ENCODE data around the gene PPDPF.

The PPDPF gene

GRCh38 chr20:63522091-63522868 lies 1.7 kb downstream of the PPDPF start:
- no peak for DNase-seq (ENCODE audit: low spot score)

- no peak for DNase-seq (ENCODE audit: low spot score)
These were observed 2.5 kb downstream of the PPDPF start for GRCh38 chr20:63522981-63523611.

- no peak for DNase-seq (ENCODE audit: low spot score)
These were observed 4.6 kb downstream of the PPDPF start for GRCh38 chr20:63525185-63525584.

GRCh38 chr20:63525971-63526370 lies 5.4 kb downstream of the PPDPF start:
- DNase-seq (ENCODE audit: low spot score) = no peak

- DNase-seq (ENCODE audit: low spot score) = no peak
These were observed 6.6 kb downstream of the PPDPF start for GRCh38 chr20:63527184-63527583.

- no peak for DNase-seq (ENCODE audit: low spot score)
These were observed 8.8 kb downstream of the PPDPF start for GRCh38 chr20:63529180-63529860.

GRCh38 chr20:63529861-63530787 lies 9.6 kb downstream of the PPDPF start:
- DNase-seq (ENCODE audit: low spot score) = no peak

GRCh38 chr20:63530788-63531160 lies 10.2 kb downstream of the PPDPF start:
- no peak for DNase-seq (ENCODE audit: low spot score)

GRCh38 chr20:63531686-63532448 lies 11.3 kb downstream of the PPDPF start:
- DNase-seq (ENCODE audit: low spot score) = no peak

GRCh38 chr20:63532449-63532971 lies 11.9 kb downstream of the PPDPF start:
- DNase-seq (ENCODE audit: low spot score) = no peak

- no peak for DNase-seq (ENCODE audit: low spot score)
These were observed 12.8 kb downstream of the PPDPF start for GRCh38 chr20:63533388-63533787.

- no peak for DNase-seq (ENCODE audit: low spot score)
These were observed 13.4 kb downstream of the PPDPF start for GRCh38 chr20:63533871-63534393.

- no peak for DNase-seq (ENCODE audit: low spot score)
These were observed 13.9 kb downstream of the PPDPF start for GRCh38 chr20:63534427-63534830.

GRCh38 chr20:63534831-63535651 lies 14.5 kb downstream of the PPDPF start:
- no peak for DNase-seq (ENCODE audit: low spot score)

- DNase-seq (ENCODE audit: low spot score) = no peak
These were observed 15.8 kb downstream of the PPDPF start for GRCh38 chr20:63536241-63536977.

GRCh38 chr20:63536997-63537524 lies 16.5 kb downstream of the PPDPF start, which contains the start of gene PTK6:
Gene PTK6, minus strand, starts transcription at chr20:63537376. Its CDS starts 62 bp downstream, at chr20:63537314.
- DNase-seq (ENCODE audit: low spot score) = no peak

GRCh38 chr20:63537525-63538203 lies 17.1 kb downstream of the PPDPF start:
- DNase-seq (ENCODE audit: low spot score) = peak; percentile 65

Data from pons (tissue), 1 donor.